Measurements from ENCODE around the gene AAK1.
A peak's percentile ranks its signal among the peaks of the same experiment; 100 is the strongest.
"Not testable (repeated sequence)": the region's sequence is repeated elsewhere in the genome, so short reads cannot be mapped to it uniquely, and the experiment has no call there.

The AAK1 gene

DNA sequence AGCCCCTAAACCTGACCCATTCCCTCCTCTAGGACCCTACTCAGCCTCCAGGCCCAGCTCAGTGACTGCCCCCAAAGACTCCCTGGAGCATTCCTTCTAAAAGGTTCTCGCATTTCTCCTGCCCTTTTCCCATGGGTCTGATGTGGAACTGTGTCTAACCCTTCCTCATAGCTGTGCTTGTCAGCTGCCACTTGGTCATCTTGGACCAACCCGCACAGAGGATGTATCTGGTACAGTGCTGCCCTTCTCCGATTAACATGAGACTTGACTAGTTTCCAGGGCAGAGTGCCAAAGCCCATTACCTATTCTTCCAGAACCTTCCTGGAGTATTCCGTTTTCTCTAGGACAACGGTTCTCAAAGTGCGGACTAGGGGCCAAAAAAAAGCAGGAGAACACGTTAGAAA lies 205.8 kb downstream of the AAK1 start:
- Histone ChIP-seq H3K27ac (ENCODE audit: low read depth, low read length) (peak overlapping the region; percentile 90), H3K4me3 (ENCODE audit: low read depth, low read length) (peak overlapping the region; percentile 85), H3K4me1 (ENCODE audit: control insufficient read depth, insufficient read depth, low read length) (peaks cover 27% of the 10 kb centered on the region), H3K36me3 (ENCODE audit: control insufficient read depth, insufficient read depth, low read length) (no peaks in the 10 kb centered on the region), H3K9me3 (ENCODE audit: control insufficient read depth, insufficient read depth, low read length) (no peaks in the 10 kb centered on the region), H3K9ac (ENCODE audit: low read depth, low read length) (peak overlapping the region; percentile 90), H3K27me3 (ENCODE audit: control insufficient read depth, insufficient read depth, low read length) (no peaks in the 10 kb centered on the region)

DNA sequence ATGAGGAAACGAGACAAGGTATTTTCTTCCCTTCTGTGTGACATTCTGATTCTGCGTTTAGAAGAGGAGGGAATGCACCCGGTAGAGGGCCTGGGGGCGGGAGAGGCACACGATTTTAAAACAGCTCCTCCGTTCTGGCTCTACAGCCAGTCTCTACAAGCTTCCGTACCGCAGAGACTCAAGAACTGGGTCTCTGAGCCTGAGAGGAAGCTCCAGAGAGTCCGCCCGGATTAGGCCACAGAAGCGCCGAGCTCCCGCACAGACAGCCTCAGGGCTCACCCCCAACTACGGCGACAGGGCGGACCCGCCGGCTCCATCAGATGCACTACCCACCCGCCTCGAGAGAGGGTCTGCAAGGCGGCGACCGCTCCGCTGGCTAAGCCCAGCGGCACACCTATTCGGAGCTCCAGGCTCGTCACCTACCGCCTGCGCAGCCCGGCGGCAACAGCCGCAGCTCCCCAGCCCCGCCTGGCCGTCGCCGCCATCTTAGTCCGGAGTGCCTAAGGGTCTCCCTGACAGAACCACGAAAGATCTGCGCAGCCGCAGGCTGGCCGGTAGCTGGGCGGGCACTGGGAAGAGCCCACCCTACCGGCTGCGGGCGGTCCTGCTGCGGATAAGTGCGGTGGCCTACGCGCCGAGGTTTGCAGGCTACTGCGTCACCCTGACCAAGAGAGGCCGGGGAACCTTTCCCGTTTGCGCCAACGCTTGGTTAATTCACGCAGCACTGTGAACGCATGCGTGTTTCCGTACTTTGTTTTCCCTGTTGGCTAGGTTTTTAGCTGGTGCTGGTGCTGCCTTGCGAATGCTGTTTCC lies 206.4 kb downstream of the AAK1 start, which contains the start of gene NFU1:
TSS of gene NFU1 (minus strand) at position 498 of the 813 bp plus-strand sequence. CDS start at position 485, 13 bp downstream.
- Histone ChIP-seq H3K27me3 (ENCODE audit: control insufficient read depth, insufficient read depth, low read length) (no peaks in the 10 kb centered on the region), H3K27ac (ENCODE audit: low read depth, low read length) (peak within 1 kb of the TSS; percentile 90), H3K4me3 (ENCODE audit: low read depth, low read length) (peak within 1 kb of the TSS; percentile 85), H3K9ac (ENCODE audit: low read depth, low read length) (peak within 1 kb of the TSS; percentile 90), H3K4me1 (ENCODE audit: control insufficient read depth, insufficient read depth, low read length) (peaks cover 27% of the 10 kb centered on the region), H3K36me3 (ENCODE audit: control insufficient read depth, insufficient read depth, low read length) (no peaks in the 10 kb centered on the region), H3K9me3 (ENCODE audit: control insufficient read depth, insufficient read depth, low read length) (no peaks in the 10 kb centered on the region)

DNA sequence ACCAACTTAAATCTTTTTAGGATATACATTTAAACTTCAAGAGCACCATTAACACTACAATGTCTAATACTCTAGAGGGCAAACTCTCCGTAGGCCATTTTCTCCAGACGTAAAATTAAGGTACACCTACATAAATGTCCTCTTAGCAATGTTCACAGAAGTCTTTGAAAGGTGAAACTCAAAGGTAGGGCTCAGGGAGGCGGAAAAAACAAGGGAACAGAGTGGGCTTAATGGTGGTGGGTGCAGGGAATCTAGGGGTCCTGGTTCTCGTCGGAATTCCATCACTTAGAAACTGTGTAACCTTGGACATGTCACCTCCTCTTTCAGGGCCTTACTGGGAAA lies 207.0 kb downstream of the AAK1 start:
- H3K27me3 ChIP-seq (ENCODE audit: control insufficient read depth, insufficient read depth, low read length), result no peaks in the 10 kb centered on the region
- H3K27ac ChIP-seq (ENCODE audit: low read depth, low read length), result peak overlapping the region; percentile 90
- H3K4me1 ChIP-seq (ENCODE audit: control insufficient read depth, insufficient read depth, low read length), result peaks cover 27% of the 10 kb centered on the region
- H3K36me3 ChIP-seq (ENCODE audit: control insufficient read depth, insufficient read depth, low read length), result peaks cover 5% of the 10 kb centered on the region; the same call in 1 of the 2 replicates
- no peaks in the 10 kb centered on the region for H3K9me3 ChIP-seq (ENCODE audit: control insufficient read depth, insufficient read depth, low read length)
- peak overlapping the region; percentile 85 for H3K4me3 ChIP-seq (ENCODE audit: low read depth, low read length)
- peak overlapping the region; percentile 90 for H3K9ac ChIP-seq (ENCODE audit: low read depth, low read length)

DNA sequence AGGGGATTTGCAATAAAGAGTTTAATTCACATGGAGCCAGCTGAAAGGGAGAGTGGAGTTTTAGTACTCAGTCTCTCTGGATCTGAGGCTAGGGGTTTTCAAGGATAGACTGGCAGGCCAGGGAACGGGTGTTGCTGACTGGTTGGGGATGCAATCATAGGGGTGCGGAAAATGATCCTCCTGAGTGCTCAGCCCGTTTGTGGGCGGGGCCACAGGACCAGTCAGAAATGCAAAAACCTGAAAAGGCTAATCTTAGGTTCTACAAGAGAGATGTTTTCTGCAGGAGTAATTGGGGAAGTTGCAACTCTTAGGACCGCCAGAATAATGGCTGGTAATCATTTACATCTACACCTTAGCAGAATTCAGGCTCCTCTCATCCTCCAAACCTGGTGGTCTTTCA lies 208.8 kb downstream of the AAK1 start:
- H3K4me3 ChIP-seq (ENCODE audit: low read depth, low read length), result no peak overlapping the region
- H3K9ac ChIP-seq (ENCODE audit: low read depth, low read length), result no peak overlapping the region
- H3K27me3 ChIP-seq (ENCODE audit: control insufficient read depth, insufficient read depth, low read length), result no peaks in the 10 kb centered on the region
- H3K36me3 ChIP-seq (ENCODE audit: control insufficient read depth, insufficient read depth, low read length), result peaks cover 21% of the 10 kb centered on the region
- H3K9me3 ChIP-seq (ENCODE audit: control insufficient read depth, insufficient read depth, low read length), result no peaks in the 10 kb centered on the region
- no peak overlapping the region for H3K27ac ChIP-seq (ENCODE audit: low read depth, low read length)
- peaks cover 27% of the 10 kb centered on the region for H3K4me1 ChIP-seq (ENCODE audit: control insufficient read depth, insufficient read depth, low read length)

DNA sequence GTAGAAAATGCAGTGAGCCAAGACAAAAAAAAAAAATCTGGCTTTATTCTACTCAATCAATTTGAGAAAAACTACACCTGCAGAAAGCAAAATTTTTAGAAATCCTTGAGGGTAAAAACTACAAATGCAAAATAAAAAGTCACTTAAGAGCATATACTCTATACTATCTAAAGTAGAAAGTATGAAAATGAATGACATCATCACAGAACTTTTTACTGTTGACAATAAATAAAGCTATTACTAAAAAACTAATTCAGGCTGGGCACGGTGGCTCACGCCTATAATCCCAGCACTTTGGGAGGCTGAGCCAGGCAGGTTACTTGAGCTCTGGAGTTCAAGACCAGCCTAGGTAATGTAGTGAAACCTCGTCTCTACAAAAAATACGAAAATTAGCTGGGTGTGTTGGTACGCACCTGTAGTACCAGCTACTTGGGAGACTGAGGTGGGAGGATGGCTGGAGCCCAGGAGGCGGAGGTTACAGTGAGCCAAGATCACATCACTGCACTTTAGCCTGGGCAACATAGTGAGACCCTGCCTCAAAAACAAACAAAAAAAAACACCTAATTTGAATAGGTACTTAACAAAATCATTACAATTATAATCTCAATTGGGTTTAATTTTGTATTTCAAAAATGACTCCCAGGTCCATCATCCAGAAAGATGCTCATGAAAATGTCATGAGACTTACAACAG lies 213.9 kb downstream of the AAK1 start:
- Histone ChIP-seq H3K9ac (ENCODE audit: low read depth, low read length) (no peak overlapping the region), H3K9me3 (ENCODE audit: control insufficient read depth, insufficient read depth, low read length) (no peaks in the 10 kb centered on the region), H3K27me3 (ENCODE audit: control insufficient read depth, insufficient read depth, low read length) (no peaks in the 10 kb centered on the region)

DNA sequence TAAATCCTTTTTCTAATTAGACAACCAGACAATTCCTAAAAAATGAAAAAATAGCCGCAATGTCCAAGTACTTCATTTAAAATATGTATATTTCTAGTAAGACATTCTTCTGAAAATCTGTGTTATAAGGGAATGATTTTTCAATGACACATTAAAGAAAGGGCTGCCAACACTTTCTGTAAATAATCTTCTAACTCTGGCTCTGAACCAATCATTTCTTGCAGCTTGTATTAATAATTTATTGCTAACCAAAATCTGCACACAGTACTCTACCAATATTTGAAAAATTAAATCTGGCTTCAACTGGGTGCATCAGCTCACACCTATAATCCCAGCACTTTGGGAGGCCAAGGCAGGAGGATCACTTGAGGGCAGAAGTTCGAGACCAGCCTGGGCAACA lies 214.6 kb downstream of the AAK1 start:
- Histone ChIP-seq H3K4me3 (ENCODE audit: low read depth, low read length) (no peak overlapping the region), H3K9me3 (ENCODE audit: control insufficient read depth, insufficient read depth, low read length) (no peaks in the 10 kb centered on the region), H3K4me1 (ENCODE audit: control insufficient read depth, insufficient read depth, low read length) (no peaks in the 10 kb centered on the region), H3K27me3 (ENCODE audit: control insufficient read depth, insufficient read depth, low read length) (no peaks in the 10 kb centered on the region), H3K36me3 (ENCODE audit: control insufficient read depth, insufficient read depth, low read length) (peaks cover 39% of the 10 kb centered on the region), H3K9ac (ENCODE audit: low read depth, low read length) (no peak overlapping the region), H3K27ac (ENCODE audit: low read depth, low read length) (no peak overlapping the region)

More for the DNA sequence above, 213.9 kb downstream of the AAK1 start:
- no peak overlapping the region for H3K27ac ChIP-seq (ENCODE audit: low read depth, low read length)
- H3K36me3 ChIP-seq (ENCODE audit: control insufficient read depth, insufficient read depth, low read length), result peaks cover 39% of the 10 kb centered on the region
- 0 out of 2 replicates have a peak, but pooled peaks cover 2% of the 10 kb centered on the region for H3K4me1 ChIP-seq (ENCODE audit: control insufficient read depth, insufficient read depth, low read length)
- H3K4me3 ChIP-seq (ENCODE audit: low read depth, low read length), result no peak overlapping the region

DNA sequence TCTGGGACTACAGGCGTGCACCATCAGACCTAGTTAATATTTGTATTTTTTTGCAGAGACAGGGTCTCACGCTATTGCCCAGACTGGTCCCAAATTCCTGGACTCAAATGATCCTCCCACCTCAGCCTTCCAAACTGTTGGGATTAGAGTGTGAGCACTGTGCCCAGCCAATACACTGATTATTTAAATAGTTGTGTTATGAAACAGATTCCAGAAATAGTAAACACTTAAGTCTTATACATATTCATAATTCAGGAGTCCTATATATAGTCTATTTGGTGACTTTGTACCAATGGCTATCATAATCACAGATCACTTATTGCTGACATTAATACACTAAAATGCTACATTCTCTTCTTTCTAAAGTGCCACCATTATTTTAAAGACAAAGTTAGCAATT lies 219.1 kb downstream of the AAK1 start:
- H3K9me3 ChIP-seq (ENCODE audit: control insufficient read depth, insufficient read depth, low read length), result no peaks in the 10 kb centered on the region
- no peak overlapping the region for H3K9ac ChIP-seq (ENCODE audit: low read depth, low read length)
- H3K27me3 ChIP-seq (ENCODE audit: control insufficient read depth, insufficient read depth, low read length), result no peaks in the 10 kb centered on the region
- H3K4me3 ChIP-seq (ENCODE audit: low read depth, low read length), result no peak overlapping the region
- no peak overlapping the region for H3K27ac ChIP-seq (ENCODE audit: low read depth, low read length)
- H3K36me3 ChIP-seq (ENCODE audit: control insufficient read depth, insufficient read depth, low read length), result peaks cover 30% of the 10 kb centered on the region
- no peaks in the 10 kb centered on the region for H3K4me1 ChIP-seq (ENCODE audit: control insufficient read depth, insufficient read depth, low read length)

DNA sequence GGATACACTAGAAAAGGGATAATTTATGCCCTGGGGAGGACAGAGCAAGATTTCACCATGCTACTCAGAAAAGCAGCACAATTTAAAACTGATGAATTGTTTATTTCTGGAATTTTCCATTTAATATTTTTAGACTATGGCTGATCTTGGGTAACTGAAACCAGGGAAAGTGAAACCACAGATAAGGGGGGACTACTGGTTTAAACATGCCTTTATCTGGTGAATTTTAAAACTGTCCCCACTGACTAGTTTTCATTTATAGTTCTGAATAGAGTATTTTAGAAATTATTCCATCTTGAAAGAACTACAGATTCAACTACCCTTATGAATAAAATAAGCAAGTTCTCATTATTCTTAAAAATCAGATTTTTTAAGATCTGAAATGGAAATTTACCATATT lies 221.3 kb downstream of the AAK1 start:
- Histone ChIP-seq H3K36me3 (ENCODE audit: control insufficient read depth, insufficient read depth, low read length) (peaks cover 33% of the 10 kb centered on the region), H3K9ac (ENCODE audit: low read depth, low read length) (no peak overlapping the region)

DNA sequence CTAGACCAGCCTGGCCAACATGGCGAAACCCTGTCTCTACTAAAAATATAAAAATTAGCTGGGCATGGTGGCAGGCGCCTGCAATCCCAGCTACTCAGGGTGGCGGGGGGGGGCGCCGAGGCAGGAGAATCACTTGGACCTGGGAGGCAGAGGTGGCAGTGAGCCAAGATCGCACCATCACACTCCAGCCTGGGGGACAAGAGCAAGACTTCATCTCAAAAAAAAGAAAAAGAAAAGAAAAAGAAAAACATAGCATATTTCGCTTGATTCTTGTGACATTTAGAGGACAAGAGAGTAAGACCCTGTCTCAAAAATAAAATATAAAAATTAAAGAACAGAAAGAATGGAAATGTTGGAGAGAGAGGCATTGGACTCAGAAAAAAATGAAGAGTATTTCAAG lies 224.4 kb downstream of the AAK1 start:
- H3K27ac ChIP-seq (ENCODE audit: low read depth, low read length); H3K4me1 ChIP-seq (ENCODE audit: control insufficient read depth, insufficient read depth, low read length); H3K4me3 ChIP-seq (ENCODE audit: low read depth, low read length); H3K9ac ChIP-seq (ENCODE audit: low read depth, low read length); H3K9me3 ChIP-seq (ENCODE audit: control insufficient read depth, insufficient read depth, low read length); H3K27me3 ChIP-seq (ENCODE audit: control insufficient read depth, insufficient read depth, low read length): not testable (repeated sequence)
- H3K36me3 ChIP-seq (ENCODE audit: control insufficient read depth, insufficient read depth, low read length), result peaks cover 48% of the 10 kb centered on the region

More for the DNA sequence above, 221.3 kb downstream of the AAK1 start:
- H3K4me1 ChIP-seq (ENCODE audit: control insufficient read depth, insufficient read depth, low read length), result no peaks in the 10 kb centered on the region
- H3K27me3 ChIP-seq (ENCODE audit: control insufficient read depth, insufficient read depth, low read length), result no peaks in the 10 kb centered on the region
- no peaks in the 10 kb centered on the region for H3K9me3 ChIP-seq (ENCODE audit: control insufficient read depth, insufficient read depth, low read length)
- no peak overlapping the region for H3K4me3 ChIP-seq (ENCODE audit: low read depth, low read length)
- H3K27ac ChIP-seq (ENCODE audit: low read depth, low read length), result no peak overlapping the region

DNA sequence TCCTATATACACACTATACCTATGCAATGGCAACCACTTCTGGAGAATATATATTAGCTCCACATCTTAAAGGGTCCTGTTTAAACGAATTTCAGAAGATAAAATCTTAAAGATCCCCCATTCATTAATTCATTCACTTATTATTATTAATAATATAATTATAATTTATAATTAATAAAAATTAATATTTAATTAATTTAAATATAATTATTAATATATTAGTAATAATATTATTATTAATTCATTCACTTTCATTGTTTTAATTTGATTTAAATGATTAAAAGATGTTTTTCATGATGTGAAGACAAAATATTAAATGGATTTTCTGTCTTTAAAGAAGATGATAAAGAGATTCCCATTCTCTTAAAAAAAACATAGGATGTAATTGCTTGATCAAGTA lies 227.4 kb downstream of the AAK1 start:
- no peaks in the 10 kb centered on the region for H3K9me3 ChIP-seq (ENCODE audit: control insufficient read depth, insufficient read depth, low read length)

More for the DNA sequence above, 227.4 kb downstream of the AAK1 start:
- peaks cover 46% of the 10 kb centered on the region for H3K36me3 ChIP-seq (ENCODE audit: control insufficient read depth, insufficient read depth, low read length)
- H3K27me3 ChIP-seq (ENCODE audit: control insufficient read depth, insufficient read depth, low read length), result no peaks in the 10 kb centered on the region
- no peaks in the 10 kb centered on the region for H3K4me1 ChIP-seq (ENCODE audit: control insufficient read depth, insufficient read depth, low read length)
- no peak overlapping the region for H3K4me3 ChIP-seq (ENCODE audit: low read depth, low read length)
- no peak overlapping the region for H3K27ac ChIP-seq (ENCODE audit: low read depth, low read length)
- H3K9ac ChIP-seq (ENCODE audit: low read depth, low read length), result no peak overlapping the region
